Measurements from ENCODE around the gene ZFAND3. TPM values are rescaled to one million over a fixed set of nuclear protein-coding genes. Genes with fewer than 3 reads are reported as not detected.

The ZFAND3 gene
- total and polyA plus RNA-seq, 2 experiments from 2014 or later = 36.5 to 50.0 TPM

DNA sequence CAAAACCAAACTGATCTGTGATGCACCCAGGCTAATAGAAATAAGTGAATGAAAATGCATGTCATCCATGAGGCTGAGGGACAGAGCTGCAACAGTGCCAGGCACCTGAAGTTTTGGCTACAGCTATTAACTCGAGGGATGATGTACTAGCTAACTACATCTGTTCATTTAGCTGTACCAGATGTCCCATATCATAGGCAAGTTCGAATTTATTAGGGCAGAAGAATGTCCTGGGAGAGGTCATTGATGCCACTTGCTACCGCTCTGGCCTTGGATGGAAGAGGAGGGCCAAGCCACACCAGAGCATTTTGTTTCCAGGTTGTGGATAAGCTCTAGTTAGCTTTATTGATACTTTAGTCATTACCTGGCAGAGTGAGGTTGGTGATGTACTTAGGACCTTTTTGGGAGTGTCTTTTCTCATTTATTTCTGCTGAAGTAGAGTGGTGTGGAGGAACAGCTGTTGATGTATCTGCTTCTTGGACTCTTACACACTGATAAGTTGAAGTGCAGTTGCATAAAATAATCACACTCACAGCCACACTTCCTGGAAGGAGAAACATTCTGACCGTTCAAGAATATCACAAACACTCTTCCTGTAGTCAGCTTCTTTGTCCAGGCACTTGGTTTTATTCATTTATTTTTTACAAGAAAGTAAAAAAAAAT, 8.2 kb downstream of the ZFAND3 start:
- peaks cover 100% of the 10 kb centered on the region for H4K20me1 ChIP-seq (ENCODE audit: insufficient read depth, poor library complexity, severe bottlenecking)
- 56% methylated on average over 4 of the region's 4 CpGs for WGBS (ENCODE audit: low lambda C conversion rate, missing lambda C conversion rate)
- peaks cover 98% of the 10 kb centered on the region for H3K79me2 ChIP-seq
- TF ChIP-seq EZH2 (IDR thresholded peaks at IDR 0.05; ENCODE audit: borderline replicate concordance) = no peak
- no peak for TF ChIP-seq EZH2phosphoT487 (IDR thresholded peaks at IDR 0.05; ENCODE audit: low read depth, severe bottlenecking, unreplicated experiment)
- TF ChIP-seq, protein P1, sequence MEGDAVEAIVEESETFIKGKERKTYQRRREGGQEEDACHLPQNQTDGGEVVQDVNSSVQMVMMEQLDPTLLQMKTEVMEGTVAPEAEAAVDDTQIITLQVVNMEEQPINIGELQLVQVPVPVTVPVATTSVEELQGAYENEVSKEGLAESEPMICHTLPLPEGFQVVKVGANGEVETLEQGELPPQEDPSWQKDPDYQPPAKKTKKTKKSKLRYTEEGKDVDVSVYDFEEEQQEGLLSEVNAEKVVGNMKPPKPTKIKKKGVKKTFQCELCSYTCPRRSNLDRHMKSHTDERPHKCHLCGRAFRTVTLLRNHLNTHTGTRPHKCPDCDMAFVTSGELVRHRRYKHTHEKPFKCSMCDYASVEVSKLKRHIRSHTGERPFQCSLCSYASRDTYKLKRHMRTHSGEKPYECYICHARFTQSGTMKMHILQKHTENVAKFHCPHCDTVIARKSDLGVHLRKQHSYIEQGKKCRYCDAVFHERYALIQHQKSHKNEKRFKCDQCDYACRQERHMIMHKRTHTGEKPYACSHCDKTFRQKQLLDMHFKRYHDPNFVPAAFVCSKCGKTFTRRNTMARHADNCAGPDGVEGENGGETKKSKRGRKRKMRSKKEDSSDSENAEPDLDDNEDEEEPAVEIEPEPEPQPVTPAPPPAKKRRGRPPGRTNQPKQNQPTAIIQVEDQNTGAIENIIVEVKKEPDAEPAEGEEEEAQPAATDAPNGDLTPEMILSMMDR (IDR thresholded peaks at IDR 0.05; ENCODE audit: poor library complexity) = no peak
- H2AFZ ChIP-seq = no peak overlapping the region
- no peak overlapping the region for H3K4me2 ChIP-seq
- no peaks in the 10 kb centered on the region for H3K36me3 ChIP-seq (replicated peaks; ENCODE audit: insufficient read depth, low read depth)
- no peak overlapping the region for H3K27ac ChIP-seq
- H3K4me3 ChIP-seq = no peak overlapping the region
- H3K9me2 ChIP-seq (replicated peaks; ENCODE audit: insufficient read depth) = no peaks in the 10 kb centered on the region
- peaks cover 19% of the 10 kb centered on the region for H3K4me1 ChIP-seq (ENCODE audit: insufficient read depth)
- H3K9me3 ChIP-seq (ENCODE audit: low read depth) = no peaks in the 10 kb centered on the region
- DNase-seq (ENCODE audit: low spot score) = no peak
- no peaks in the 10 kb centered on the region for H3K27me3 ChIP-seq

DNA sequence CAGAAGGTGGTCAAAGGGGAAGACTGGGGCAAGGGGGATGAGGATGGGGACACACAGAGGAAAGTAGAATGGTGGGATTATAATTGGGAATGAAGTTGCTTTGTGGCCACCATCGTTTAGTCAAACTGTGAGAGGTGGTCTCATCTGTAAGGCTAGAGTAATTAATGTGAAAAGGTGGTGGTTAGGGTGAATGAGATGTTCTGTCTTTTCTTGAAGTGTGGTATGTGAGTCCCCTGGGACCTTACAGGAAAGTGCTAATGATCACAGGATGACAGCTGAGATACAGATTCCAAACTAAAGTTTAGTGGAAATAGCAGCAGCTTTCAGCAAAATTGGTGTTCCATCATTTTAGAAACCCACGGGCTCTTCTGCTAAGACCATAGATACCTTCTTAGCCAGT, 10.7 kb downstream of the ZFAND3 start:
- H3K4me2 ChIP-seq = no peak overlapping the region
- no peaks in the 10 kb centered on the region for H3K36me3 ChIP-seq (replicated peaks; ENCODE audit: insufficient read depth, low read depth)
- no peaks in the 10 kb centered on the region for H3K9me2 ChIP-seq (replicated peaks; ENCODE audit: insufficient read depth)
- peaks cover 99% of the 10 kb centered on the region for H4K20me1 ChIP-seq (ENCODE audit: insufficient read depth, poor library complexity, severe bottlenecking)
- TF ChIP-seq EZH2phosphoT487 (IDR thresholded peaks at IDR 0.05; ENCODE audit: low read depth, severe bottlenecking, unreplicated experiment) (no peak), EZH2 (IDR thresholded peaks at IDR 0.05; ENCODE audit: borderline replicate concordance) (no peak)
- TF ChIP-seq, protein P1 (IDR thresholded peaks at IDR 0.05; ENCODE audit: poor library complexity) = no peak
- H2AFZ ChIP-seq = no peak overlapping the region
- no peaks in the 10 kb centered on the region for H3K9me3 ChIP-seq (ENCODE audit: low read depth)
- H3K27ac ChIP-seq = no peak overlapping the region
- no peaks in the 10 kb centered on the region for H3K27me3 ChIP-seq
- H3K4me3 ChIP-seq = no peak overlapping the region
- DNase-seq (ENCODE audit: low spot score) = no peak
- H3K4me1 ChIP-seq (ENCODE audit: insufficient read depth) = peaks cover 9% of the 10 kb centered on the region
- 80% methylated on average over 2 of the region's 2 CpGs for WGBS (ENCODE audit: low lambda C conversion rate, missing lambda C conversion rate)
- H3K79me2 ChIP-seq = peaks cover 100% of the 10 kb centered on the region

DNA sequence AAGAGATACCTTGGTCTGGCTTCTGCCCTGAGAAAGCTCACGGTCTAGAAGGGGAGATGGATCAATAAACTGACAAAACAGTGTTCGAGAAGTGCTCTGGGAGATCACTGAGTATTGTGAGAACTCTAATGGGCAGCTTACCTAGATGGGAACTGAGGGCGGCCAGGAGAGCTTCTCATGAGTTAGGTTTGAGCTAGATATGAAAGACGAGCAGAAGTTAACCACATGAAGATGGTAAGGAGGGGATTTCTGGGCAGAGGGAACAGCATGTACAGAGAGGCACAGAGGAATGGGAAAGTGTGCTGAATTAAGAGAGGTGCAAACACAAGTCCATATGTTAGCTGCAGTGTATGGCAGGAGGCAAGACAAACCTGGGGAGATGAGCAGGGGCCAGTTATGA, 11.9 kb downstream of the ZFAND3 start:
- H3K4me2 ChIP-seq = no peak overlapping the region
- no peak overlapping the region for H3K4me3 ChIP-seq
- H2AFZ ChIP-seq = no peak overlapping the region
- no peak overlapping the region for H3K27ac ChIP-seq
- H4K20me1 ChIP-seq (ENCODE audit: insufficient read depth, poor library complexity, severe bottlenecking) = peaks cover 95% of the 10 kb centered on the region
- H3K9me3 ChIP-seq (ENCODE audit: low read depth) = no peaks in the 10 kb centered on the region
- peaks cover 100% of the 10 kb centered on the region for H3K79me2 ChIP-seq
- peaks cover 9% of the 10 kb centered on the region for H3K4me1 ChIP-seq (ENCODE audit: insufficient read depth)
- 94% methylated on average over 4 of the region's 4 CpGs for WGBS (ENCODE audit: low lambda C conversion rate, missing lambda C conversion rate)
- H3K36me3 ChIP-seq (replicated peaks; ENCODE audit: insufficient read depth, low read depth) = no peaks in the 10 kb centered on the region
- H3K9me2 ChIP-seq (replicated peaks; ENCODE audit: insufficient read depth) = no peaks in the 10 kb centered on the region
- no peaks in the 10 kb centered on the region for H3K27me3 ChIP-seq
- DNase-seq (ENCODE audit: low spot score) = no peak
- TF ChIP-seq, protein P1 (IDR thresholded peaks at IDR 0.05; ENCODE audit: poor library complexity) = no peak
- TF ChIP-seq EZH2 (IDR thresholded peaks at IDR 0.05; ENCODE audit: borderline replicate concordance) = no peak
- TF ChIP-seq EZH2phosphoT487 (IDR thresholded peaks at IDR 0.05; ENCODE audit: low read depth, severe bottlenecking, unreplicated experiment) = no peak

Measured in hepatocyte (in vitro differentiated cells).